ENCODE results near the gene RARG.
A peak's percentile ranks its signal among the peaks of the same experiment; 100 is the strongest.

The RARG gene

GRCh38 chr12:53223389-53224060, 8.5 kb downstream of the RARG start:
- no peak for DNase-seq

DNA sequence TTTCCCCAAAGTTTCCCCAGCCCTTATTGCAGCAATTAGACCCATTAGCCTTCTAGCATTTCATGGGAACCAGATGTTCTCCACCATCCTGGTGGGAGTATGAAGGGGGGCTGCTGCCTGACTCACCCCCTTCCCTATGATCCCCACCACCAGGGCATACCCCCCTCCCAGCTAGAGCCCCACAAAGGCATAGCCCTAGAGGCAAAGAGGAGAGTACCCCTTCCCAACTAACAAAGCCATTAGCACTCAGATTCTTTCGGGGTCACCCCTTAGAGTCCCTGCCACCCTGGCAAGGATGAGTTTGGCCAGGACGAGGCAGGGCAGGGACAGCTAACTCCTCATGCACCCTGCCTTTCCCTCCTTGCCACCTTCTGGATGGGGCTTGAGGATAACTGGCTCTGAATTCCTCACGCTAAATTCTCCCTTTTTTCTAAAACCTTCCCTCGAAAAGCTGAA, 9.2 kb downstream of the RARG start:
- no peak for DNase-seq

DNA sequence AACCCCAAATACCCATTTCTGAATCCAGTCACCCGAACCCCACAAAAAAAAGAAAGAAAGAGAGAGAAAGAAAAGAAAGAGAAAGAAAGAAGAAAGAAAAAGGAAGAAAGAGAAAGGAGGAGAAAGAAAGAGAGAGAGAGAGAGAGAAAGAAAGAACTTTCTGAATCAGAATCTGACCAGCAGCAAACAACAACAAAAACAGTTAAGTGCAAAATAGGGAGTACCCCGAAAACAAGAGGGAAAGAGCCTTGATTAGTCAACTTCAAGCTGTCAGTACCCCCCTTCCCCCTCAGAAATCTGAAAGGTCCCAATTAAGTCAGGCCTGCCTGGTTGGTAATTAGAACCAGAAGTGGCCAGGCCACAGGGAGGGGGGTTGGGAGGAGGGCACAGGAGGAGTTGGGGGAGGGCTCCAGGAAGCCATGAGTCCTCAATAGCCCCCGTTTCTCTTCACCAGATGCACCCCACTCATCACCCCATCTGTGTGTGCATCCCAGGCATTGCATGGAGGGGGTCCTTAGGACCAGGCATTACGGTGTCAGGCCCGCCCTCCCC, 9.8 kb downstream of the RARG start:
- DNase-seq = no peak

DNA sequence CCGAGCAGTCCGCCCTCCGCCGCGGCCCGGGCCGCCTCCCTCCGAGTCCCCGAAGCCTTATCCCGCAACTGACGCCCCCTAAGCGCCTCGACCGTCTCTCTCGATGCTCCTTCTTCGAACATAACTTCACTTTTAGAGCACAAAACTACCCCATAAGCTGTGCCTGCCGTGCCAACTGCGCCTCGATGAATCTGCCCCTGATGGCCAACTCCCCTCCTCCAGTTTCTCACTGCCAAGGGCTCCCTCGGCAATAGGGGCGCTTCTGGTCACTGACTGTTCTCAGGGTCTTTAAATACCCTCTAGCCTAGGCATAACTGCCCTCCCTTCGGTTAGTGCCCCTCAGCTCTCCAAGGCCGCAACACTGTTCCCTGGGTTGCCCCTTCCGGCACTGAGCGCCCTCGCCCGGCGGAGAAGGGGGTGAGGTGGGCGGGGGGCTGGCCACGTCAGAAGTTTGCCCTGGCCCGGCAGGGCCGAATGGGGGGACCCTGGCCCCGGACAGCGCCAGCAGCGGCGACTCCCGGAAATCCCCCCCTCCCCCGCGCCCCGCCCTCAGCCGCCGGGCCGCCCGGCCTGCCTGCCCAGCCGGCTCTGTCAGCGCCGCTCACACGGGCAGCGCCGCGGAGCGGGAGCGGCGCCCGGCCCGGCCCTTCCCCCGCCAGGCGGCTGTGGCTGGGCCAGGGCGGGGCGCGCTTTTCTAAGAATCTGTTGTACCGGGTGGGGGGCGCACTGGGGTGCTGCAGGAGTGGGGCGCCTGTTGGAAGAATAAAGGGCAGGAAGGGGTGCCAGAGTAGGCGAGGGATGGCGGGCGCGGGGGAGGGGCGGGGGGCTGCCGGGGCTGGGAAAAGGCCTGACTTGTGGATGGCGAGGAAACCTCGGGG, 10.6 kb downstream of the RARG start:
- DNase-seq = no peak

DNA sequence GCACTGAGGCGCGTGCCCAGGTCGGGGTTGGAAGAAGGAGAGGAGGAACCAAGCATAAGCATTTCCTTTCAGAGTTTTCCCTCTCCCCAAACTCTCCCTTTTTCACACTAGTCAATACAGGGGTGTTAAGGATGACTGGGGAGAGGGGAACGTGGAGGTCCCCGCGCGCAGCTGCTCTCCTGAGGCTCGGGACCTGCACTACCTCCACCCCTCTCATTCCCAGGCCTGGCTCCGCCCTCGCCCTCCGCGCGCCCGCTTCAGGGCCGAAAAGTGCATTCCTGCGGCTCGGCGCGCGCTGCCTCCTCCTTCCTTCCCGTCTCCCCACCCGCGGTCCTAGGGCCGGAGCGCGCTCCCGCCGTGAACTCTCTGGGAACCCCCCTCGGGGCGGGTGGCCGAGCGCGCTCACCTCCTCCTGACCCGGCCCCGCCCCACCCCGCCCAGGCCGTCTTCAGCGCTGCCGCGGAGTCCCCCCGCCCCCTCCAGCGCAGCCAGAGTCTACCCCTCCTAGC, 11.3 kb downstream of the RARG start:
- peak; percentile 65 for DNase-seq

DNA sequence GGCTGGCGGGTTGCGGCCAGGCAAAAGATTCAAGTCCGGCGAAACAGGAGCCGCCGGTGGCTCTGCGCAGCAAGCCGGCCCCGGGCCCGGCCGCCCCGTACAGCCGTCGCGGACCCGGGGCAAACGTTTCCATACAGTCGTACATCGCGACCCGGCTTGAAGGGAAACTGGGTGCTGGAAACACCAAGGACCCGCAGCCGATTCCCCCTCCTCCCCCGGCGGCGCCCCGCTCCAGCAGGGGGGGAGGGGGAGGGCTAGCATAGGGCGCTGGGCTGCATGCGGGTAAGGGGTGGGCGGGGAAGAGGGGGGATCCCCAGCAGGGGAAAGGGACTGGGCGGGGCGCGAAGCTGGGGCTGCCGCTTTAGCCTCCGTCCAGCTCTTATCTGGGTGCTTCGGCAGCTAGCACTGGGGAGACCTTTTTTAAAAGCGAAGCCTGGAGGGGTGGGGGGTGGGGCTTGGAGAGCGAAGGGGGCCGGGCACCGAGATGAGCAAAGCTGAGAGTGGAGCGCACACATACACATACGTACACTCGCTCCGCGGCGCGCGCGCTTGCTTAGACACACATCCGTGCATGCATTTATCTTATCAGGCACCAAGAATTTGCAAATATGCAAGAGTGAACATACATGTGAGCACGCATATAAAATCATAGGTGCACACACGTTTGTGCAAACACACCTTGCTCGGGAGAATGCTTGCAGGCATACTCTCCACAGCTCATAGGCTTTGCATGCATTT, 11.9 kb downstream of the RARG start:
- no peak for DNase-seq

GRCh38 chr12:53219292-53219955, 12.6 kb downstream of the RARG start:
- no peak for DNase-seq

- no peak for DNase-seq
Observed at GRCh38 chr12:53218551-53219291, 13.3 kb downstream of the RARG start.

GRCh38 chr12:53217931-53218307, 14.1 kb downstream of the RARG start:
- no peak for DNase-seq

GRCh38 chr12:53217051-53217930, 14.7 kb downstream of the RARG start:
- no peak for DNase-seq

DNA sequence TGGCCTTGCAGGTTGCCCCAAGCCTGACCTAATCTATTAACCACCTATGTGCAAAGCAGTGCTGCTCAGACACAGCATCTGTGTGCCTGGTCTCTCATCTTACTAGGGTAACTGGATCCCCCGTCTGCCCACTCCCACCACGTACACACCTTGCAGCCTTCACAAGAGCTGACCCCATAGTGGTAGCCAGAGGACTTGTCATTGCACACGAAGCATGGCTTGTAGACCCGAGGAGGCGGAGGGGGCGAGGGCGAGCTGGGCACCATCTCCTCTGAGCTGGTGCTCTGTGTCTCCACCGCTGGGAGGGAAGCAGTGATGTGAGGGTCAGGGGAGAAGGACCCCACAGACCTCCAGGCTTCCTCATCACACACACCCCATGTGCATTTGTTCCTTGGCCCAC, 16.5 kb downstream of the RARG start:
- no peak for DNase-seq

DNA sequence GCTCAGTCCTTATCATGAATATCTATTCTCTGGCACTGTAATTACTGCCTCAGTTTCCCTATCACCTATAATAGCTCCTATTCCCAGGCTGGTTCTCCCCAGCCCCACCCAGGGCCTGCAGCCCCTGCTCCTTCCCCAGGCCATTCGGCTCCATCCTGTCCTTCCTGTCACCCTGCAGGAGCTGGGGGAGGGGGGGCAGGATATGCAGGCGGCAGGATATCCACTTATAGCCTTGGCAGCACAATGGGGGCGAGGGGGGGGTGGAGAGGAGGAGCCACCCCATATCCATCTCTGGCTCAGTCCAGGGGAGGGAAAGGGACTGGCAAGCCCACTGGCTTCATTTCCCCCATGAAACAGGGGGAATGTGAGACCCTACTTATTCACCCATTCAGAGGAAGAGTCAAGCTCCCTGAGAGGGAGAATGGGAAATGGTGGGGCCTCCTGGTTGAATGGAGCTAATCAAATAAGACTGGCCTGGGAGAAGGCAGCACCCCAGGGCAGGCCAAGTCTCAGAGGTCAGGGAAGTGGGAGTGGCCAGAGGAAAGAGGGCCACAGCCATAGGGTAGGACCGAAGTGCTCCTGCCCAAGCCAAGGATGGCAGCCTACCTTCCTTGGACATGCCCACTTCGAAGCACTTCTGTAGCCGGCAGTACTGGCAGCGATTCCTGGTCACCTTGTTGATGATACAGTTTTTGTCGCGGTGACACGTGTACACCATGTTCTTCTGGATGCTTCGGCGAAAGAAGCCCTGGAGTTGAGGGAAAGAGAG, 17.1 kb downstream of the RARG start:
- no peak for DNase-seq

DNA sequence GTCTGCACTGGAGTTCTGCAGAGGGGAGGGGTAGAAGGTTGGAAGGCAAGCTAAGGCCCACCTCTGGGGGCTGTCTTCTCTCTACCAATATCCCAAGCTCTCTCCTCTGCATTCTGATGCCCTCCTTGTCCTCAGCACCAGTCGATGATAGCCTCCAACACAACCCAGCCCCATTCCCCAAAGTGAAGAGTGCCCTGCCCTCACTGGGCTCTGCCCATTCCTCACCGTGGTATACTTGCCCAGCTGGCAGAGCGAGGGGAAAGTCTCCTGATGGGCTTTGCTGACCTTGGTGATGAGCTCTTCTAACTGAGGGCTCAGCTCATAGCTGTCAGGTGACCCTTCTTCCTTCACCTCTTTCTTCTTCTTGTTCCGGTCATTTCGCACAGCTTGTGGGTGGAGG, 17.8 kb downstream of the RARG start:
- no peak for DNase-seq

GRCh38 chr12:53213348-53213747, 18.7 kb downstream of the RARG start:
- DNase-seq = peak; percentile 55

DNA sequence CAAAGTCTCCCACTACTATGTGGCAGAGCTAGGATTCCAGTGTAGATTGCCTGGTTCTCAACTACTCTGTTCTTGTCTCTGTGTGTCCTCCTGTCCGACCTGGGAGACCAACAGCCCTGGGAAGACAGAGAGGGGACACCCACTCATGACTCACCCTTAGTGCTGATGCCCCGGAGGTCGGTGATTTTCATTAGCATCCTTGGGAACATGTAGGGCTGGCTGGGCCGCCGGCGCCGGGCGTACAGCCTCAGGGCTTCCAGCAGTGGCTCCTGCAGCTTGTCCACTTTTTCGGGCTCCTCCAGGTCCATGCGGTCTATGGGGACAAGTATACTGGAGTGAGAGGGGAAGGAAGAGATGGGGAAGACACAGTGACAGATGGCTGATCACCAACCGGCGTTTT, 19.1 kb downstream of the RARG start:
- DNase-seq = no peak

GRCh38 chr12:53211476-53212381, 20.3 kb downstream of the RARG start:
- no peak for DNase-seq

DNA sequence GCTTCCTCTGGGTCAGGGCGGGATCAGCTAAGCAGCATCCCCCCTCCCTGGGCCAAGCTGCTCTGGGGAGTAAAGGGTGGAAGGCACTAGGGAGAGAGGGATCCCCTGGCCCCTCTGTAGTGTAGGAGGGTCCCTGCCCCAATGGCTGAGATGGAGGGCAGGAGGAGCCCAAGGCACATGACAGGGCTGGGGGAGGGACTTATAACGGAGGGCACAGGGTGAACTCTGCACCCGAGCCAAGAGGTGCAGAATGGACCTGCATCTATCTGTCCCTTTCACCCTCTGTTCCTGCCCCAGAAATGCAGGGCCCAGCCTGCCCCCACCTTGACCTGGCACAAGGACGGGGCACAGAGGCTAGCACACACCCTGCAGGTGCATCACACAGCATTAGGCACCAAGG, 21.2 kb downstream of the RARG start:
- no peak for DNase-seq

DNA sequence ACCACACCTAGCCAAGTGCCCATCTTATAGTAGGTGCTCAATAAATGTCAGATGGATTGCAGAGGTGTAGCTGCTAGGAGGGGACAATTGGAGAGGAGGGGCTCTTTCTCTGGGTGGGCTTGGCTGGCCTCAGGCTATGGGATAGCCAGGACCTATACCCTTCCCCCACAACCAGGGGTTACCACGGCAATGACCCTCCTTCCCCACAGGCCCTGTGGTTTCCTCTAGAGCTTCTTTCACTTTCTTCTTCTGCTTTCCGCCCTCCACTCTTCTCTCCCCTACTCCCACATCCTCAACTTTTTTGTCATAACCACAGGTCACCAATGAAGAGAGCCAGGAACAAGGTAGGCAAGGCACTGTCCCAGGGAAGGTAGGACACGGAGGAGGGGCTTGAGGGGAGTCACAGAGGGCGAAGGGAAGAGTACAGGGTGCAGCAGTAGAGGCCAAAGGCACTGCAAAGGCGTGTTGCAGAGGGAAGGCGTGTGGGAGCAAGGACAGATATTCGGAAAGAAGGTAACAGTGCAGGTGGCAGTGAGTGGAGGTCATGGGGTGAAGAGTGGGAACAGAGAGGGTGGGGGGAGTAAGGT, 23.0 kb downstream of the RARG start:
- DNase-seq = no peak
